ENCODE results near the gene IL1R2.

The IL1R2 gene

DNA sequence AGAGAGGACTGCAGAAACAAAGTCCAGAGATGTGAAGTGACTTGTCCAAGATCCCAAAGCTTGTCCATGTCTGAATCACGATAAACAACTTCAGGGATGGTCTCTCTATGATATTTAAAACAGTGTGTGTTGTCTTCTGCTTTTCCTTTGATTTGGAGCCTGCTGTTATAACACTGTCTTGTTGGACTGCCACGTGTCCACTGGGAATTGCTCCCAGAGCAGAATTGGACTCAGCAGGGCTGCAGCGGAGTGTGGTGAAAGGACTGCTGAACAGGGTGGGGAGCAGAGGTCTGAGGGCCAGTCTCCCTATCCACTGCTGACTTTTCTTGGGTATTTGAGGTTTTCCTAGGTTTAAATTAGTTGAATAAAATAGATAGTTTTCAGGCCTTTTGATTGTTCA, 68.3 kb downstream of the IL1R2 start:
- no peak for TF ChIP-seq CTCF (IDR thresholded peaks at IDR 0.05; ENCODE audit: low read depth, low read length)
- DNase-seq (ENCODE audit: low read depth, low spot score), result no peak
- in situ Hi-C loops (cut with HindIII; ENCODE audit: low sequenced_read_pairs), result no loop called here
- H3K4me3 ChIP-seq (ENCODE audit: low read depth, low read length), result no peak overlapping the region

DNA sequence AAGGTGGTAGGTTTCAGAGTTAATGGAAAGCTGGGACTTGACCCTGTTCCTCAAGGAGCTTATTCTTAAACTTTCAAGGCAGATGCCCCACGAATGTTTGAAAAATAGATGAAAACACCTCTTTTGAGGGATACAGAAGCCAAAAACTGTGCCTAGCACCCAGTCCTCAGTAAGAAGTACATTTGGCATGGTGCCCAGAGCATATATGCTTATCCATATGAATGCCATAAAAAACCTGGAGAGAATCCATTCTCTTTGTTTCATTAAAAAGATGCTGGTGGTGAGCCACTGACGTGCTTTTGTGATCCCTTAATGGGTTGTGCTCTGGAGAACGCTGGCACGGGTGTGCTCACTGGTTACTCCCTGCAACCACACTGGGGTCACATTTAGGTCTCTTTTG, 69.0 kb downstream of the IL1R2 start:
- DNase-seq (ENCODE audit: low read depth, low spot score), result no peak
- TF ChIP-seq CTCF (IDR thresholded peaks at IDR 0.05; ENCODE audit: low read depth, low read length), result no peak
- no peak overlapping the region for H3K4me3 ChIP-seq (ENCODE audit: low read depth, low read length)
- in situ Hi-C loops (cut with HindIII; ENCODE audit: low sequenced_read_pairs), result no loop called here

GRCh38 chr2:102061286-102061699, 69.5 kb downstream of the IL1R2 start:
- no peak overlapping the region for H3K4me3 ChIP-seq (ENCODE audit: low read depth, low read length)
- in situ Hi-C loops (cut with HindIII; ENCODE audit: low sequenced_read_pairs), result no loop called here

DNA sequence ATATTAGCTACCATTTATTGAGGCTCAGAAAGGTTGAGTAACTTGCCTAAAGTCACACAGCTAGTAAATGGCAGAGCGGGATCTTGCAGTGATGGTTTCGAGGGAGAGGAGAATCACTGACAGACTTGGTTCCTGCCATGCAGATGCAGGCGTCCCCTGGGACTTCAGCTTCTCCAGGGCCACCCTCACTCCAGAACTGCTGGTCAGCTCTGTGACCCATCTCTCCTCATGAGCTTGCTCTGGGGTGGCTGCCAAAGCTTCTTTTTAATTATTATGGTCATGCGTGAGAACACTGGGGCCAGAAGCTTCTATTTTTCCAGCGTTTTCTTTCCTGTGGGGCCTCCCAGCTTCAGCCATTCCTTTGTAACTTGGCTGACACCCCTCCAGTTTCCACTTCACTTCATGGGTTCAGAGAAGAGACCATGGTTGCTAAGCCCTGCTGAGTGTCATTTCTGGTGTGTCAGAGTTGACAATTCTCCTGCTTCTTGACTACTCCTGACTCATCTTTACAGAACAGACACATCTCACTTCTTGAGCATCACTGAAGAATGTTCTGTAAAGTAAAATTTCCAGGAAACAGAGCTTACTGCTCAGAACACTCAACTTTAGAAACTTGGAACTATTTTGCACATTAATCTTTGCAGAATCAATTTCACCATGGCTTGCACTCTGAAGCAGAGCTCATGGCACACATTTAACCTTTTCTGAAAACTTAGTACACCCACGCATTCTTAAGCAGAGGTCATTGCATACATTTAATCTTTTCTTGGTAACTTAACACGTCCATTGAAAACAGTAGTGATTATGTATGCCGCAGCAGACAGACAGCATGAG, 70.4 kb downstream of the IL1R2 start:
- in situ Hi-C loops (cut with HindIII; ENCODE audit: low sequenced_read_pairs), result no loop called here
- peak; percentile 86 for DNase-seq (ENCODE audit: low read depth, low spot score)
- TF ChIP-seq CTCF (IDR thresholded peaks at IDR 0.05; ENCODE audit: low read depth, low read length), result no peak
- H3K4me3 ChIP-seq (ENCODE audit: low read depth, low read length), result no peak overlapping the region

More at GRCh38 chr2:102061286-102061699, 69.5 kb downstream of the IL1R2 start:
- no peak for DNase-seq (ENCODE audit: low read depth, low spot score)
- no peak for TF ChIP-seq CTCF (IDR thresholded peaks at IDR 0.05; ENCODE audit: low read depth, low read length)

- in situ Hi-C loops (cut with HindIII; ENCODE audit: low sequenced_read_pairs), result no loop called here
- TF ChIP-seq CTCF (IDR thresholded peaks at IDR 0.05; ENCODE audit: low read depth, low read length), result no peak
- DNase-seq (ENCODE audit: low read depth, low spot score), result no peak
- H3K4me3 ChIP-seq (ENCODE audit: low read depth, low read length), result no peak overlapping the region
These were observed 71.0 kb downstream of the IL1R2 start for GRCh38 chr2:102062802-102063201.

GRCh38 chr2:102063487-102063911, 71.7 kb downstream of the IL1R2 start:
- H3K4me3 ChIP-seq (ENCODE audit: low read depth, low read length), result no peak overlapping the region
- in situ Hi-C loops (cut with HindIII; ENCODE audit: low sequenced_read_pairs), result no loop called here
- peak; percentile 45 for DNase-seq (ENCODE audit: low read depth, low spot score)
- no peak for TF ChIP-seq CTCF (IDR thresholded peaks at IDR 0.05; ENCODE audit: low read depth, low read length)

Measured in astrocyte of the spinal cord (primary cell).